PC-3 (cell line): ENCODE results near the gene CCDC192. TPM values are rescaled to one million over a fixed set of nuclear protein-coding genes. Genes with fewer than 3 reads are reported as not detected.
"Not testable (repeated sequence)": the region's sequence is repeated elsewhere in the genome, so short reads cannot be mapped to it uniquely, and the experiment has no call there.

Source experiments
- ATAC-seq: fragments of 200-7000 bp; cut with Tn5 transposase; 2 replicates; pipeline ENCODE4 v1.9.1; 2020; ENCODE audit warnings: mild to moderate bottlenecking, moderate library complexity
- BruUV-seq: library from RNA; stranded (reverse); fragments of 400-500 nt; replicated peaks from 2 replicates; lab custom pipeline; 2021; lab: Mats Ljungman, UMichigan
- CTCF ChIA-PET: fragments of 300-600 bp; sonication (Branson Sonifier 250); formaldehyde crosslinking; loops from one replicate; lab custom pipeline; 2022; ENCODE audit warnings: antibody characterized with exemption; lab: Charles Lee
- POLR2A ChIA-PET: fragments of 300-600 bp; sonication (Branson Sonifier 250); formaldehyde crosslinking; loops from one replicate; lab custom pipeline; 2022; ENCODE audit warnings: antibody characterized with exemption; ENCODE audit not compliant: unreplicated experiment; lab: Charles Lee
- DNase-seq: peaks from one replicate; pipeline ENCODE4 v3.0.0-alpha.2; 2015
- H2AFZ ChIP-seq: fragments of 300-600 bp; sonication (generic); 2 replicates; pipeline ENCODE4 v1.6.0; 2016; ENCODE audit warnings: antibody characterized with exemption, low read length
- H3F3A ChIP-seq: fragments of 300-600 bp; sonication (generic); one replicate; pipeline ENCODE4 v1.6.0; 2017; ENCODE audit warnings: antibody characterized with exemption, low read length, control low read depth, mild to moderate bottlenecking; ENCODE audit not compliant: unreplicated experiment
- H3K27ac ChIP-seq: fragments of 300-600 bp; sonication (generic); 2 replicates; pipeline ENCODE4 v1.5.1; 2016; ENCODE audit warnings: mild to moderate bottlenecking, low read length
- H3K27me3 ChIP-seq: fragments of 300-600 bp; sonication (generic); 2 replicates; pipeline ENCODE4 v1.6.1; 2016; ENCODE audit warnings: low read length, mixed read lengths
- H3K36me3 ChIP-seq: fragments of 300-600 bp; sonication (generic); 2 replicates; pipeline ENCODE4 v1.6.1; 2016; ENCODE audit warnings: low read depth, mixed run types, low read length, mixed read lengths
- H3K4me1 ChIP-seq: fragments of 300-600 bp; sonication (generic); 2 replicates; pipeline ENCODE4 v1.5.1; 2016; ENCODE audit warnings: low read length; ENCODE audit not compliant: insufficient read depth
- H3K4me2 ChIP-seq: fragments of 300-600 bp; sonication (generic); 2 replicates; pipeline ENCODE4 v1.6.0; 2016; ENCODE audit warnings: low read length
- H3K4me3 ChIP-seq: fragments of 300-600 bp; sonication (generic); 2 replicates; pipeline ENCODE4 v1.5.1; 2016; ENCODE audit warnings: mild to moderate bottlenecking, low read length, mixed read lengths
- H3K79me2 ChIP-seq: fragments of 300-600 bp; sonication (generic); 2 replicates; pipeline ENCODE4 v1.6.1; 2017; ENCODE audit warnings: low read length, mixed read lengths
- H3K9ac ChIP-seq: fragments of 300-600 bp; sonication (generic); 2 replicates; pipeline ENCODE4 v1.6.0; 2016; ENCODE audit warnings: mild to moderate bottlenecking, low read length
- H3K9me2 ChIP-seq: fragments of 300-600 bp; sonication (generic); replicated peaks from 2 replicates; pipeline ENCODE4 v1.6.1; 2016; ENCODE audit warnings: mixed run types, low read length, mixed read lengths
- H3K9me3 ChIP-seq: fragments of 300-600 bp; sonication (generic); 2 replicates; pipeline ENCODE4 v1.6.1; 2016; ENCODE audit warnings: low read length, mixed read lengths
- H4K20me1 ChIP-seq: fragments of 300-600 bp; sonication (generic); 2 replicates; pipeline ENCODE4 v1.6.1; 2016; ENCODE audit warnings: low read length, mixed read lengths
- CTCF ChIP-seq: fragments of 300-600 bp; sonication (generic); conservative IDR thresholded peaks from 2 replicates; pipeline ENCODE4 v1.5.1; 2017; ENCODE audit warnings: antibody characterized with exemption, low read depth, mild to moderate bottlenecking, low read length
- EZH2 ChIP-seq: fragments of 300-600 bp; sonication (generic); IDR thresholded peaks from one replicate; pipeline ENCODE4 v1.6.1; 2017; ENCODE audit warnings: antibody characterized with exemption, mild to moderate bottlenecking, low read length; ENCODE audit not compliant: unreplicated experiment
- EZH2phosphoT487 ChIP-seq: fragments of 300-600 bp; sonication (generic); IDR thresholded peaks from 2 replicates; pipeline ENCODE4 v1.6.1; 2018; ENCODE audit warnings: mild to moderate bottlenecking, antibody characterized with exemption, low read length, borderline replicate concordance
- intact Hi-C: fragments of 100-400 bp; cut with micrococcal nuclease; formaldehyde crosslinking; loops from 2 replicates; pipeline ENCODE4 v1.9.0; 2023
- total RNA-seq: library from RNA; depleted of rRNA; stranded (reverse); fragments of >200 nt; gene quantifications from 2 replicates; pipeline ENCODE4 v1.2.3, GENCODE V29; 2014

CCDC192 gene
- total RNA-seq, 1 experiment from 2014 or later, result not detected

GRCh38 chr5:127846884-127847283, 143.7 kb downstream of the CCDC192 start:
- no peak overlapping the region for H2AFZ ChIP-seq
- no peaks in the 10 kb centered on the region for H3K27me3 ChIP-seq
- no peak overlapping the region for H3K9ac ChIP-seq
- BruUV-seq, result no TSS peak
- H3K4me2 ChIP-seq, result no peak overlapping the region
- DNase-seq (no peak), ATAC-seq (no peak)
- no peak overlapping the region for H3K27ac ChIP-seq
- ChIA-PET POLR2A (no interaction called here), CTCF (no interaction called here)
- intact Hi-C loops, result no loop called here
- H3K4me3 ChIP-seq, result no peak overlapping the region
- H3K79me2 ChIP-seq, result no peaks in the 10 kb centered on the region
- no peak for TF ChIP-seq EZH2phosphoT487
- TF ChIP-seq CTCF, result no peak
- TF ChIP-seq EZH2, result no peak
- H3F3A ChIP-seq, result no peaks in the 10 kb centered on the region
- H3K9me2 ChIP-seq, result no peaks in the 10 kb centered on the region
- H3K4me1 ChIP-seq, result peaks cover 11% of the 10 kb centered on the region
- no peaks in the 10 kb centered on the region for H4K20me1 ChIP-seq
- H3K36me3 ChIP-seq, result no peaks in the 10 kb centered on the region
- H3K9me3 ChIP-seq, result no peaks in the 10 kb centered on the region

- H3K27me3 ChIP-seq, intact Hi-C loops, H3F3A ChIP-seq, H3K4me3 ChIP-seq, H4K20me1 ChIP-seq, H3K4me2 ChIP-seq, H3K36me3 ChIP-seq, H3K79me2 ChIP-seq, H3K9ac ChIP-seq, CTCF ChIA-PET, H3K27ac ChIP-seq, BruUV-seq, ATAC-seq, H3K9me3 ChIP-seq, H3K9me2 ChIP-seq, H2AFZ ChIP-seq, DNase-seq, POLR2A ChIA-PET: not testable (repeated sequence)
- peaks cover 11% of the 10 kb centered on the region for H3K4me1 ChIP-seq
These were observed 144.4 kb downstream of the CCDC192 start for GRCh38 chr5:127847641-127848040.

DNA sequence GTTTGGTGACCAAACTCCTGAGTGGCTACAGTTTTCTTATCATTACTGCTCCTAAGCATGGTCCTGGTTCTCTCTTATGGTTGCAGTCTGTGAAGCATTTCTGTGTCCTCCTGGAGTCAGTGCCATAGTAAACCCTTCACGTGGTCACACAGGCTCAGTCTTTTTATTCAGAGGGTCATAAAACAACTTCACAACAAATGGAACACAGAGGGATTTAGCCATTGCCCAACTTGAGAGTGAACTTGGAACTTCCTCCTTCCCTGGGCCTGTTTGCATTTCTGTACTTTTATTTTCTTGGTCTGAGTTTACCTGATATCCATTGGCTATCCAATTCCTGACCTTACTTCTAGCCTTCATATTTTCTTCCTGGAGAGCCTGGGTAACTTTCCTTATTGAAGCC, 144.9 kb downstream of the CCDC192 start:
- Histone ChIP-seq H3K4me3 (no peak overlapping the region), H3F3A (no peaks in the 10 kb centered on the region), H3K9me3 (no peaks in the 10 kb centered on the region), H3K4me2 (no peak overlapping the region), H4K20me1 (no peaks in the 10 kb centered on the region), H3K79me2 (no peaks in the 10 kb centered on the region), H2AFZ (no peak overlapping the region), H3K9me2 (no peaks in the 10 kb centered on the region), H3K9ac (no peak overlapping the region), H3K4me1 (peaks cover 11% of the 10 kb centered on the region), H3K36me3 (no peaks in the 10 kb centered on the region), H3K27me3 (no peaks in the 10 kb centered on the region), H3K27ac (no peak overlapping the region)
- TF ChIP-seq EZH2 (no peak), EZH2phosphoT487 (no peak), CTCF (no peak)
- DNase-seq (no peak), ATAC-seq (no peak)
- POLR2A ChIA-PET, result no interaction called here
- BruUV-seq, result no TSS peak
- intact Hi-C loops, result no loop called here
- CTCF ChIA-PET, result no interaction called here
